Endothelial cell (in vitro differentiated cells): ENCODE measurements around the gene KCNJ18. TPM values are rescaled to one million over a fixed set of nuclear protein-coding genes. Genes with fewer than 3 reads are reported as not detected.
"Not testable (repeated sequence)": the region's sequence is repeated elsewhere in the genome, so short reads cannot be mapped to it uniquely, and the experiment has no call there.

ENCODE experiments used
- DNase-seq: peaks from one replicate; pipeline ENCODE4 v3.0.0; 2021; ENCODE audit warnings: low spot score
- H3K27ac Mint-ChIP-seq: one replicate; pipeline ENCODE4 v1.8.0; 2021; ENCODE audit warnings: mixed read lengths, inconsistent platforms; ENCODE audit not compliant: unreplicated experiment
- H3K27me3 Mint-ChIP-seq: one replicate; pipeline ENCODE4 v1.8.0; 2021; ENCODE audit warnings: mild to moderate bottlenecking, moderate library complexity, mixed read lengths, inconsistent platforms; ENCODE audit not compliant: unreplicated experiment
- H3K36me3 Mint-ChIP-seq: one replicate; pipeline ENCODE4 v1.8.0; 2021; ENCODE audit warnings: mild to moderate bottlenecking, low read depth, mixed read lengths, inconsistent platforms; ENCODE audit not compliant: unreplicated experiment
- H3K4me1 Mint-ChIP-seq: one replicate; pipeline ENCODE4 v1.8.0; 2021; ENCODE audit warnings: mild to moderate bottlenecking, mixed read lengths, inconsistent platforms; ENCODE audit not compliant: unreplicated experiment
- H3K4me3 Mint-ChIP-seq: one replicate; pipeline ENCODE4 v1.8.0; 2021; ENCODE audit warnings: mild to moderate bottlenecking, mixed read lengths, inconsistent platforms; ENCODE audit not compliant: unreplicated experiment
- H3K9me3 Mint-ChIP-seq: one replicate; pipeline ENCODE4 v1.8.0; 2021; ENCODE audit warnings: mixed read lengths, inconsistent platforms; ENCODE audit not compliant: unreplicated experiment
- total RNA-seq: library from RNA; stranded (reverse); fragmentation: NEBNext Ultra II Directional; extraction: Animal tissue kit (Norgen Biotek cat#: 25700); gene quantifications from one replicate; pipeline ENCODE4 v1.2.1, GENCODE V29; 2021; ENCODE audit not compliant: unreplicated experiment
- TF ChIP-seq, protein P1 (sequence below): fragments of 200-600 bp; sonication (generic); IDR thresholded peaks from one replicate; pipeline ENCODE4 v1.5.0; 2021; ENCODE audit warnings: antibody characterized with exemption; ENCODE audit not compliant: unreplicated experiment

The KCNJ18 gene
- total RNA-seq, 1 donor from 2014 or later = not detected

- Mint-ChIP-seq H3K4me3 (no peak overlapping the region), H3K9me3 (peaks cover 26% of the 10 kb centered on the region), H3K4me1 (peaks cover 6% of the 10 kb centered on the region), H3K36me3 (peaks cover 16% of the 10 kb centered on the region), H3K27me3 (peaks cover 25% of the 10 kb centered on the region), H3K27ac (no peak overlapping the region)
- TF ChIP-seq, protein P1, sequence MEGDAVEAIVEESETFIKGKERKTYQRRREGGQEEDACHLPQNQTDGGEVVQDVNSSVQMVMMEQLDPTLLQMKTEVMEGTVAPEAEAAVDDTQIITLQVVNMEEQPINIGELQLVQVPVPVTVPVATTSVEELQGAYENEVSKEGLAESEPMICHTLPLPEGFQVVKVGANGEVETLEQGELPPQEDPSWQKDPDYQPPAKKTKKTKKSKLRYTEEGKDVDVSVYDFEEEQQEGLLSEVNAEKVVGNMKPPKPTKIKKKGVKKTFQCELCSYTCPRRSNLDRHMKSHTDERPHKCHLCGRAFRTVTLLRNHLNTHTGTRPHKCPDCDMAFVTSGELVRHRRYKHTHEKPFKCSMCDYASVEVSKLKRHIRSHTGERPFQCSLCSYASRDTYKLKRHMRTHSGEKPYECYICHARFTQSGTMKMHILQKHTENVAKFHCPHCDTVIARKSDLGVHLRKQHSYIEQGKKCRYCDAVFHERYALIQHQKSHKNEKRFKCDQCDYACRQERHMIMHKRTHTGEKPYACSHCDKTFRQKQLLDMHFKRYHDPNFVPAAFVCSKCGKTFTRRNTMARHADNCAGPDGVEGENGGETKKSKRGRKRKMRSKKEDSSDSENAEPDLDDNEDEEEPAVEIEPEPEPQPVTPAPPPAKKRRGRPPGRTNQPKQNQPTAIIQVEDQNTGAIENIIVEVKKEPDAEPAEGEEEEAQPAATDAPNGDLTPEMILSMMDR = no peak
- no peak for DNase-seq
Observed at GRCh38 chr17:21688293-21688949, 3.9 kb upstream of the KCNJ18 start.

GRCh38 chr17:21689604-21690003, 2.7 kb upstream of the KCNJ18 start:
- Mint-ChIP-seq H3K9me3 (peaks cover 26% of the 10 kb centered on the region), H3K27ac (no peak overlapping the region), H3K4me1 (peaks cover 6% of the 10 kb centered on the region), H3K4me3 (no peak overlapping the region), H3K36me3 (peaks cover 16% of the 10 kb centered on the region), H3K27me3 (peaks cover 26% of the 10 kb centered on the region)
- TF ChIP-seq, protein P1 = no peak
- DNase-seq = no peak

GRCh38 chr17:21690811-21691210, 1.5 kb upstream of the KCNJ18 start:
- not testable (repeated sequence) for H3K27ac Mint-ChIP-seq, DNase-seq, H3K4me3 Mint-ChIP-seq, H3K4me1 Mint-ChIP-seq
- Mint-ChIP-seq H3K36me3 (peaks cover 16% of the 10 kb centered on the region), H3K27me3 (peaks cover 29% of the 10 kb centered on the region), H3K9me3 (peaks cover 30% of the 10 kb centered on the region)

GRCh38 chr17:21691481-21691880, 842 bp upstream of the KCNJ18 start:
- not testable (repeated sequence) for H3K27ac Mint-ChIP-seq, DNase-seq, H3K4me1 Mint-ChIP-seq, H3K4me3 Mint-ChIP-seq
- Mint-ChIP-seq H3K27me3 (peaks cover 29% of the 10 kb centered on the region), H3K36me3 (peaks cover 12% of the 10 kb centered on the region), H3K9me3 (peaks cover 34% of the 10 kb centered on the region)

- H3K4me1 Mint-ChIP-seq, H3K4me3 Mint-ChIP-seq, H3K27ac Mint-ChIP-seq, H3K36me3 Mint-ChIP-seq, DNase-seq: not testable (repeated sequence)
- H3K27me3 Mint-ChIP-seq = peaks cover 23% of the 10 kb centered on the region
- H3K9me3 Mint-ChIP-seq = peaks cover 30% of the 10 kb centered on the region
Observed at GRCh38 chr17:21692704-21693065, 362 bp downstream of the KCNJ18 start.

GRCh38 chr17:21693391-21693796, 1.1 kb downstream of the KCNJ18 start:
- H3K4me1 Mint-ChIP-seq, H3K36me3 Mint-ChIP-seq, H3K27ac Mint-ChIP-seq, DNase-seq, H3K4me3 Mint-ChIP-seq: not testable (repeated sequence)
- peaks cover 33% of the 10 kb centered on the region for H3K9me3 Mint-ChIP-seq
- H3K27me3 Mint-ChIP-seq = peaks cover 24% of the 10 kb centered on the region

DNA sequence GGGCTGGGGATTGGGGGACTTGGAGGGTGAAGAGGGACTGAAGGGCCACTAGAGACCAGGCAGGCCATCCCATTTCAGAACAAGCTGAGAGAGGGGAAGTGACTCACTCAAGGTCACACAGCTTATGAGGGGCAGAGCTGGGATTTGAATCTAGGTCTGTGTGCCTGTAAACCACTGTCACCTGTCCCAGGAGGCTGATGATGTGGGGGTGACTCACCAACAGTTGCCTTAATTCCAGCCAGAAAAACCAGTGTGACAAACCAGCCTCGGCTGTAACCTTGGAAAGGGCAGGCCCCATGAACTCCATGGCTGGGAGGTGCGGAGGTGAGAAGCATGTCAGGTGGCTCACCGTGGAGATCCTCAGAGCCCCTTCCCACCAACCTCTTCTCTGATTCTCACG, 1.6 kb downstream of the KCNJ18 start:
- Mint-ChIP-seq H3K9me3 (peaks cover 33% of the 10 kb centered on the region), H3K27me3 (peaks cover 25% of the 10 kb centered on the region)
- H3K36me3 Mint-ChIP-seq, DNase-seq, H3K27ac Mint-ChIP-seq, H3K4me3 Mint-ChIP-seq, H3K4me1 Mint-ChIP-seq: not testable (repeated sequence)

- not testable (repeated sequence) for H3K4me1 Mint-ChIP-seq, H3K36me3 Mint-ChIP-seq, DNase-seq
- peak overlapping the region; percentile 36 for H3K27ac Mint-ChIP-seq
- peaks cover 18% of the 10 kb centered on the region for H3K27me3 Mint-ChIP-seq
- H3K9me3 Mint-ChIP-seq = peaks cover 19% of the 10 kb centered on the region
- peak overlapping the region; percentile 21 for H3K4me3 Mint-ChIP-seq
Observed at GRCh38 chr17:21696227-21696626, 3.9 kb downstream of the KCNJ18 start.

DNA sequence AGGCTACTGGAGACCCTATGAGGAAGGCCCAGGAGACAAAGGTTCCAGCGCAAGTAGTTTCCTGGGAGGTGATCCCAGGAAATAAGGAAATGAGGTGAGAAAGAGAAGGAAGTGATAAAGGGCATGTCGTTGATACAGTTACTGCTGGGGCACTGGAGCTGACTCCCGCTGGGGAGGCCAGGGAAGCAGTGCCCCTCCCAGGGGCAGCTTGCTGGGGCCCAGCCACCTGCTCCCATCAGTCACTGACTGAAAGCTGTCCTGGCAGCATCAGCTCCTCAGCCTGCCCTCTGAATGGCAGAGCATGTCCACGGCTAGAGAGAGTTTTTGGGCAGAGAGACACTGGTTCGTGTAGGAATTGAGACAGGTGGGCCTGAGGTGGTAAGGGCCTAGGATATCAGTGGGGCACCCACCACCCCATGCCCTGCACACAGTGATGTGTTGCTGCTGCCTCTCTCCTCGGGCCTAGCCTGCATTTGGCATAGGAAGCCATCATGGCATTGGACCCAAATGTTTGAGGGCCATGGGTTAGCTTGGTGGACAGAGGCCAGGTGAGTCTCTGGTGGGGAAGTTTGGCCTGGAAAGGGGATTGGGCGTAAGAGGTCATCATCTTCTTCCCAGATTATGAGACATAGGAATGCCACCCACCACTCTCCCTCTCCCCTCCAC, 4.7 kb downstream of the KCNJ18 start:
- H3K4me1 Mint-ChIP-seq, H3K4me3 Mint-ChIP-seq, DNase-seq, H3K27ac Mint-ChIP-seq, H3K36me3 Mint-ChIP-seq: not testable (repeated sequence)
- Mint-ChIP-seq H3K9me3 (peaks cover 17% of the 10 kb centered on the region), H3K27me3 (peaks cover 19% of the 10 kb centered on the region)

- not testable (repeated sequence) for H3K36me3 Mint-ChIP-seq, H3K4me1 Mint-ChIP-seq, H3K27ac Mint-ChIP-seq, H3K4me3 Mint-ChIP-seq, DNase-seq
- peaks cover 17% of the 10 kb centered on the region for H3K9me3 Mint-ChIP-seq
- H3K27me3 Mint-ChIP-seq = peaks cover 19% of the 10 kb centered on the region
Observed at GRCh38 chr17:21697508-21697860, 5.2 kb downstream of the KCNJ18 start.
